ENCODE results near the gene INTS2.
"Not testable (repeated sequence)": the region's sequence is repeated elsewhere in the genome, so short reads cannot be mapped to it uniquely, and the experiment has no call there.

INTS2 gene

GRCh38 chr17:61942085-61942484 lies 14.3 kb upstream of the INTS2 start:
- DNase-seq (ENCODE audit: low read depth in 1 of 2, low spot score in 1 of 2) = no peak
- TF ChIP-seq JUND (IDR thresholded peaks at IDR 0.05; ENCODE audit: low read depth) = no peak
- in situ Hi-C loops (cut with HindIII; ENCODE audit: low pct_unique_long_range_greater_than_20kb, low sequenced_read_pairs) = no loop called here

GRCh38 chr17:61928101-61928436 lies 287 bp upstream of the INTS2 start:
- TF ChIP-seq JUND (IDR thresholded peaks at IDR 0.05; ENCODE audit: low read depth) = no peak
- in situ Hi-C loops (cut with HindIII; ENCODE audit: low pct_unique_long_range_greater_than_20kb, low sequenced_read_pairs) = no loop called here
- DNase-seq (ENCODE audit: low read depth in 1 of 2, low spot score in 1 of 2) = no peak

GRCh38 chr17:61926826-61927207 lies 965 bp downstream of the INTS2 start:
- in situ Hi-C loops (cut with HindIII; ENCODE audit: low pct_unique_long_range_greater_than_20kb, low sequenced_read_pairs) = no loop called here
- no peak for TF ChIP-seq JUND (IDR thresholded peaks at IDR 0.05; ENCODE audit: low read depth)
- DNase-seq (ENCODE audit: low read depth in 1 of 2, low spot score in 1 of 2) = no peak

GRCh38 chr17:61915162-61915561 lies 12.6 kb downstream of the INTS2 start:
- in situ Hi-C loops (cut with HindIII; ENCODE audit: low pct_unique_long_range_greater_than_20kb, low sequenced_read_pairs); DNase-seq (ENCODE audit: low read depth in 1 of 2, low spot score in 1 of 2): not testable (repeated sequence)

GRCh38 chr17:61908292-61909037 lies 19.3 kb downstream of the INTS2 start:
- in situ Hi-C loops (cut with HindIII; ENCODE audit: low pct_unique_long_range_greater_than_20kb, low sequenced_read_pairs) = no loop called here
- DNase-seq (ENCODE audit: low read depth in 1 of 2, low spot score in 1 of 2) = no peak
- no peak for TF ChIP-seq JUND (IDR thresholded peaks at IDR 0.05; ENCODE audit: low read depth)

- no peak for DNase-seq (ENCODE audit: low read depth in 1 of 2, low spot score in 1 of 2)
- in situ Hi-C loops (cut with HindIII; ENCODE audit: low pct_unique_long_range_greater_than_20kb, low sequenced_read_pairs) = no loop called here
- TF ChIP-seq JUND (IDR thresholded peaks at IDR 0.05; ENCODE audit: low read depth) = no peak
These were observed 20.4 kb downstream of the INTS2 start for GRCh38 chr17:61907361-61907760.

- no peak for TF ChIP-seq JUND (IDR thresholded peaks at IDR 0.05; ENCODE audit: low read depth)
These were observed 23.6 kb downstream of the INTS2 start for GRCh38 chr17:61904094-61904710.

GRCh38 chr17:61903251-61903650 lies 24.5 kb downstream of the INTS2 start:
- no peak for TF ChIP-seq JUND (IDR thresholded peaks at IDR 0.05; ENCODE audit: low read depth)
- no peak for DNase-seq (ENCODE audit: low read depth in 1 of 2, low spot score in 1 of 2)
- in situ Hi-C loops (cut with HindIII; ENCODE audit: low pct_unique_long_range_greater_than_20kb, low sequenced_read_pairs) = no loop called here

More at GRCh38 chr17:61904094-61904710, 23.6 kb downstream of the INTS2 start:
- in situ Hi-C loops (cut with HindIII; ENCODE audit: low pct_unique_long_range_greater_than_20kb, low sequenced_read_pairs) = no loop called here
- no peak for DNase-seq (ENCODE audit: low read depth in 1 of 2, low spot score in 1 of 2)

GRCh38 chr17:61897548-61898180 lies 30.1 kb downstream of the INTS2 start:
- no peak for DNase-seq (ENCODE audit: low read depth in 1 of 2, low spot score in 1 of 2)
- in situ Hi-C loops (cut with HindIII; ENCODE audit: low pct_unique_long_range_greater_than_20kb, low sequenced_read_pairs) = no loop called here
- no peak for TF ChIP-seq JUND (IDR thresholded peaks at IDR 0.05; ENCODE audit: low read depth)

- no peak for TF ChIP-seq JUND (IDR thresholded peaks at IDR 0.05; ENCODE audit: low read depth)
- in situ Hi-C loops (cut with HindIII; ENCODE audit: low pct_unique_long_range_greater_than_20kb, low sequenced_read_pairs) = no loop called here
- DNase-seq (ENCODE audit: low read depth in 1 of 2, low spot score in 1 of 2) = no peak
These were observed 32.4 kb downstream of the INTS2 start for GRCh38 chr17:61895391-61895790.

GRCh38 chr17:61894310-61894709 lies 33.5 kb downstream of the INTS2 start:
- DNase-seq (ENCODE audit: low read depth in 1 of 2, low spot score in 1 of 2); in situ Hi-C loops (cut with HindIII; ENCODE audit: low pct_unique_long_range_greater_than_20kb, low sequenced_read_pairs): not testable (repeated sequence)

GRCh38 chr17:61887733-61888132 lies 40.0 kb downstream of the INTS2 start:
- in situ Hi-C loops (cut with HindIII; ENCODE audit: low pct_unique_long_range_greater_than_20kb, low sequenced_read_pairs); DNase-seq (ENCODE audit: low read depth in 1 of 2, low spot score in 1 of 2): not testable (repeated sequence)

- DNase-seq (ENCODE audit: low read depth in 1 of 2, low spot score in 1 of 2); in situ Hi-C loops (cut with HindIII; ENCODE audit: low pct_unique_long_range_greater_than_20kb, low sequenced_read_pairs): not testable (repeated sequence)
These were observed 41.9 kb downstream of the INTS2 start for GRCh38 chr17:61885865-61886264.
